ENCODE data around the gene SPG7.
"Not testable (repeated sequence)": the region's sequence is repeated elsewhere in the genome, so short reads cannot be mapped to it uniquely, and the experiment has no call there.

SPG7 gene

GRCh38 chr16:89569506-89570341 is 61.5 kb downstream of the SPG7 start:
- no peak for DNase-seq (ENCODE audit: low read depth)
- TF ChIP-seq CTCF (IDR thresholded peaks at IDR 0.05; ENCODE audit: low read length, missing control alignments), result no peak
- H3K4me3 ChIP-seq (replicated peaks; ENCODE audit: low read depth, low read length), result no peak overlapping the region

GRCh38 chr16:89570342-89570923 is 62.2 kb downstream of the SPG7 start:
- no peak for TF ChIP-seq CTCF (IDR thresholded peaks at IDR 0.05; ENCODE audit: low read length, missing control alignments)
- no peak overlapping the region for H3K4me3 ChIP-seq (replicated peaks; ENCODE audit: low read depth, low read length)
- DNase-seq (ENCODE audit: low read depth), result no peak

GRCh38 chr16:89570983-89571598 is 62.9 kb downstream of the SPG7 start:
- not testable (repeated sequence) for DNase-seq (ENCODE audit: low read depth); H3K4me3 ChIP-seq (replicated peaks; ENCODE audit: low read depth, low read length)

GRCh38 chr16:89571636-89572035 is 63.4 kb downstream of the SPG7 start:
- no peak for DNase-seq (ENCODE audit: low read depth)
- TF ChIP-seq CTCF (IDR thresholded peaks at IDR 0.05; ENCODE audit: low read length, missing control alignments), result no peak
- no peak overlapping the region for H3K4me3 ChIP-seq (replicated peaks; ENCODE audit: low read depth, low read length)

GRCh38 chr16:89572073-89572484 is 63.9 kb downstream of the SPG7 start:
- no peak for TF ChIP-seq CTCF (IDR thresholded peaks at IDR 0.05; ENCODE audit: low read length, missing control alignments)
- H3K4me3 ChIP-seq (replicated peaks; ENCODE audit: low read depth, low read length), result no peak overlapping the region

GRCh38 chr16:89572485-89573205 is 64.4 kb downstream of the SPG7 start:
- DNase-seq (ENCODE audit: low read depth), result no peak
- H3K4me3 ChIP-seq (replicated peaks; ENCODE audit: low read depth, low read length), result no peak overlapping the region
- no peak for TF ChIP-seq CTCF (IDR thresholded peaks at IDR 0.05; ENCODE audit: low read length, missing control alignments)

More at GRCh38 chr16:89572073-89572484, 63.9 kb downstream of the SPG7 start:
- no peak for DNase-seq (ENCODE audit: low read depth)
